Esophagus muscularis mucosa (tissue), 4 donors: Measurements from ENCODE around the gene ANXA10. TPM values are rescaled to one million over a fixed set of nuclear protein-coding genes. Genes with fewer than 3 reads are reported as not detected.

Experiments used
- DNase-seq: peaks from one replicate; pipeline ENCODE4 v3.0.0-alpha.2; 2017; ENCODE audit errors: extremely low spot score
- H3K27ac ChIP-seq, 4 donors: fragments of 200-600 bp; sonication (generic); replicated peaks in 1 of 4; 1 replicate in 3 of 4; 2 replicates in 1 of 4; pipeline ENCODE4 v1.5.1; 2016 to 2019; ENCODE audit warnings: mild to moderate bottlenecking in 1 of 4
- H3K27me3 ChIP-seq, 4 donors: fragments of 200-600 bp; sonication (generic); one replicate each; pipeline versions ENCODE4 v1.5.1 to v1.6.0; 2016 to 2019
- H3K36me3 ChIP-seq, 4 donors: fragments of 200-600 bp; sonication (generic); one replicate each; pipeline ENCODE4 v1.5.1; 2016 to 2019
- H3K4me1 ChIP-seq, 4 donors: fragments of 200-600 bp; sonication (generic); one replicate each; pipeline ENCODE4 v1.5.1; 2016 to 2019
- H3K4me3 ChIP-seq, 4 donors: fragments of 200-600 bp; sonication (generic); 1 replicate in 2 of 4; 2 replicates in 2 of 4; pipeline ENCODE4 v1.5.1; 2016 to 2019; ENCODE audit warnings: mild to moderate bottlenecking in 4 of 4, moderate library complexity in 1 of 4
- H3K9me3 ChIP-seq, 4 donors: fragments of 200-600 bp; sonication (generic); 1 replicate in 3 of 4; 2 replicates in 1 of 4; pipeline ENCODE4 v1.5.1; 2016 to 2019
- EP300 ChIP-seq: sonication (generic); formaldehyde crosslinking; IDR thresholded peaks from one replicate; pipeline ENCODE4 v1.6.1; 2017; ENCODE audit warnings: antibody characterized with exemption
- POLR2A ChIP-seq: fragments of 450-650 bp; IDR thresholded peaks from one replicate; pipeline ENCODE4 v1.6.1; 2017; ENCODE audit warnings: antibody characterized with exemption, moderate library complexity, mild to moderate bottlenecking, low read depth
- POLR2AphosphoS5 ChIP-seq, 2 donors: sonication (generic); formaldehyde crosslinking; IDR thresholded peaks; one replicate each; pipeline ENCODE4 v1.6.1; 2017; ENCODE audit warnings: antibody characterized with exemption in 2 of 2
- WGBS: methylation state at CpG from one replicate; pipeline ENCODE4 v1.1.5; 2018; 5-methylcytosine and 5-hydroxymethylcytosine counted together
- intact Hi-C: fragments of 100-400 bp; cut with DNase I; formaldehyde crosslinking; loops from one replicate; pipeline ENCODE4 v1.15.1; 2023
- total RNA-seq, 4 donors: library from RNA; depleted of rRNA; stranded (reverse); fragments of >200 nt; gene quantifications; one replicate each; pipeline versions ENCODE4 v1.1.0 to v1.2.1, GENCODE V29; 2016
- TF ChIP-seq, protein P1 (sequence below), 3 experiments: fragments of 200-600 bp in 2 of 3; fragments of 450-650 bp in 1 of 3; sonication (generic) in 2 of 3; IDR thresholded peaks; one replicate each; pipeline ENCODE4 v1.5.1; 2017 to 2019; ENCODE audit warnings: antibody characterized with exemption in 3 of 3, mild to moderate bottlenecking in 2 of 3, moderate library complexity in 1 of 3

ANXA10 gene
- total RNA-seq, 4 donors from 2014 or later = 4.6 TPM; not detected in 3

DNA sequence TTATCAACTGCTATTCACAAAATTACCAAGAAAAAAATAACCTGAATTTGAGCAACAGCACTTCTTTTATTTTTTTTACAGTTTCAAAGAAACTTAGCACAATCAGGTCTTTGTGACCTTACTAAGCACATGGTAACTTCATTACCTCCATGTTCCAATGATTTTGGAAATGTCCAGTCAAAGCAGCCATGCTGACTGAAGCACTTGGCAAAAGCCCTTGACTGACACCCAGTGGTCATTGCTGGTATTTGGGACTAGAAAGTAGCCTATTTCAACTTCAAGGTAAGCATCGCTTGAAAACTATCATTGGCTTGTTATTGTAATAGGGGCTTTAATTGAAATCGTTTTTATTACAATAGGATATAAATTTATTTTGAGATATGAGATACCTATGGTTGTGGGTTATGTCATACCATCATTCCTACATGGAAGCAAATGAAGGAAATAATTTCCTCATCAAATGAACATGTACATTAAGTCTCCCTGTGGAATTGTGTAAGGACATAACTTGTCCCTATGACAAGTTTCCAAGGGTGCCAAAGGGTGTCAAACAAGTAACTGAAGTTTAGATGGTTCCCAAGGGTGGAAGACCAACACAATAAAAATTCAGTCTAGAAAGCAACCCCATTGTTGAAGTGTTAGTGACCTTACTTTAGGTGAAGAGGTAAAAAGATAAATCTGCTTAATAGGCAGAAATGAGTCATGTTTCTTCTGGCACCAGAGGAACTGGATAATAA is 15.2 kb upstream of the ANXA10 start:
- Histone ChIP-seq H3K27ac (no peak overlapping the region), H3K9me3 (no peaks in the 10 kb centered on the region), H3K27me3 (no peaks in the 10 kb centered on the region), H3K36me3 (no peaks in the 10 kb centered on the region), H3K4me3 (no peak overlapping the region), H3K4me1 (no peaks in the 10 kb centered on the region)
- 17% methylated on average over 2 of the region's 2 CpGs for WGBS
- DNase-seq = no peak
- no peak for TF ChIP-seq POLR2A
- TF ChIP-seq, protein P1, sequence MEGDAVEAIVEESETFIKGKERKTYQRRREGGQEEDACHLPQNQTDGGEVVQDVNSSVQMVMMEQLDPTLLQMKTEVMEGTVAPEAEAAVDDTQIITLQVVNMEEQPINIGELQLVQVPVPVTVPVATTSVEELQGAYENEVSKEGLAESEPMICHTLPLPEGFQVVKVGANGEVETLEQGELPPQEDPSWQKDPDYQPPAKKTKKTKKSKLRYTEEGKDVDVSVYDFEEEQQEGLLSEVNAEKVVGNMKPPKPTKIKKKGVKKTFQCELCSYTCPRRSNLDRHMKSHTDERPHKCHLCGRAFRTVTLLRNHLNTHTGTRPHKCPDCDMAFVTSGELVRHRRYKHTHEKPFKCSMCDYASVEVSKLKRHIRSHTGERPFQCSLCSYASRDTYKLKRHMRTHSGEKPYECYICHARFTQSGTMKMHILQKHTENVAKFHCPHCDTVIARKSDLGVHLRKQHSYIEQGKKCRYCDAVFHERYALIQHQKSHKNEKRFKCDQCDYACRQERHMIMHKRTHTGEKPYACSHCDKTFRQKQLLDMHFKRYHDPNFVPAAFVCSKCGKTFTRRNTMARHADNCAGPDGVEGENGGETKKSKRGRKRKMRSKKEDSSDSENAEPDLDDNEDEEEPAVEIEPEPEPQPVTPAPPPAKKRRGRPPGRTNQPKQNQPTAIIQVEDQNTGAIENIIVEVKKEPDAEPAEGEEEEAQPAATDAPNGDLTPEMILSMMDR (IDR thresholded peaks at IDR 0.05) = peak; percentile 55 to 82 (median 72)
- intact Hi-C loops = loop anchor here (5.0 to 10.0 kb wide), 2 partner anchors 1055 to 1912 kb away; no protein-coding TSS in a partner anchor

DNA sequence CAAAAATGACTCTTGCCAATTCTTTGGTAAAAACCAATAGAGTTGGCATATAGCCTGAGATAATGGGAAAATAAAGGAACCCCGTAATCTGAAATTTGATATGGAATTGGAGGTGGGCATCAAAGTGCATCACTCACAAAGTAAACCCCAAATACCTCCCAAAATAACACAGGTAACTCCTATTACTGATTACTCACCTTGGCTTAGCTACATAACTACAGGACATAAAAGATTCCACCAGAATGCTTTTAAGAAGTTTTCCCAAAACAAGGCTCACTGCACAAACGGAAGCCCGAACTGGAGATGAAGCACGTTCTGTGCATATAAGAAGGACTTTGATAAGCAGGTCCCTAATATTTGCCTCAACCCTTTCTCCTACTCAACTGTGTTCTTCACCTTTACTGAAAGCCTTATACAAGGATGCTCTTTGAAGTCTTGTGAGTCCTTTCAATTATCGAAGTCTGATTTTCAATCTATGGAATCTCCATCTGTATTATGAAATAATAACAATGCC is 14.6 kb upstream of the ANXA10 start:
- no peak for DNase-seq
- no peaks in the 10 kb centered on the region for H3K36me3 ChIP-seq
- H3K4me1 ChIP-seq = no peaks in the 10 kb centered on the region
- H3K9me3 ChIP-seq = no peaks in the 10 kb centered on the region
- no peak overlapping the region for H3K4me3 ChIP-seq
- TF ChIP-seq POLR2AphosphoS5 (IDR thresholded peaks at IDR 0.05) (no peak), EP300 (no peak), POLR2A (no peak)
- TF ChIP-seq, protein P1 (IDR thresholded peaks at IDR 0.05) = no peak
- H3K27ac ChIP-seq = no peak overlapping the region
- intact Hi-C loops = loop anchor here (5.0 to 10.0 kb wide), 2 partner anchors 1055 to 1913 kb away; no protein-coding TSS in a partner anchor
- no peaks in the 10 kb centered on the region for H3K27me3 ChIP-seq
- WGBS = 84% methylated on average over 5 of the region's 5 CpGs

DNA sequence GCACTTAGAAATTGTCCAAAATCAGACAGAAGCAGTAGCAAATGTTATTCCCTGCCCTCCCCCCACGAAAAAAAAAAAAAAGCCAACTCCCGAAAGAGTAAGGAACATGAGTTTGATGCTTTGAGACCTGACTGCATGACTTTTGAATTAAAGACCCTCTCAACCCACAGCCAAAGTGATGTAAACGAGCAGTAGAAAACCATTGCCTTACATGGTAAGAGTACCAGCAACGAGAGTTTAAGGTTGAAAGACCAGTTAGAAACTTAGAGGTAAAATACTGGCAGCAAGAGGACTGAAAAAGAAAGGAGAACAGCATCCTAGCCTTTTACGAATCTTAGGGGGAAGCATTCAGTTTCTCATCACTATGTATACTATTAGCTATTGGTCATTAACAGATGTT is 10.0 kb upstream of the ANXA10 start:
- Histone ChIP-seq H3K9me3 (peaks cover 0 to 3% (median 1%) of the 10 kb centered on the region in 4 donors), H3K27me3 (no peaks in the 10 kb centered on the region), H3K4me3 (no peak overlapping the region), H3K4me1 (no peaks in the 10 kb centered on the region), H3K27ac (no peak overlapping the region), H3K36me3 (no peaks in the 10 kb centered on the region)
- intact Hi-C loops = no loop called here
- no peak for DNase-seq
- TF ChIP-seq EP300 = no peak
- TF ChIP-seq POLR2A = no peak
- TF ChIP-seq POLR2AphosphoS5 (IDR thresholded peaks at IDR 0.05) = no peak
- TF ChIP-seq, protein P1 (IDR thresholded peaks at IDR 0.05) = no peak
- 70% methylated on average over 5 of the region's 5 CpGs for WGBS

DNA sequence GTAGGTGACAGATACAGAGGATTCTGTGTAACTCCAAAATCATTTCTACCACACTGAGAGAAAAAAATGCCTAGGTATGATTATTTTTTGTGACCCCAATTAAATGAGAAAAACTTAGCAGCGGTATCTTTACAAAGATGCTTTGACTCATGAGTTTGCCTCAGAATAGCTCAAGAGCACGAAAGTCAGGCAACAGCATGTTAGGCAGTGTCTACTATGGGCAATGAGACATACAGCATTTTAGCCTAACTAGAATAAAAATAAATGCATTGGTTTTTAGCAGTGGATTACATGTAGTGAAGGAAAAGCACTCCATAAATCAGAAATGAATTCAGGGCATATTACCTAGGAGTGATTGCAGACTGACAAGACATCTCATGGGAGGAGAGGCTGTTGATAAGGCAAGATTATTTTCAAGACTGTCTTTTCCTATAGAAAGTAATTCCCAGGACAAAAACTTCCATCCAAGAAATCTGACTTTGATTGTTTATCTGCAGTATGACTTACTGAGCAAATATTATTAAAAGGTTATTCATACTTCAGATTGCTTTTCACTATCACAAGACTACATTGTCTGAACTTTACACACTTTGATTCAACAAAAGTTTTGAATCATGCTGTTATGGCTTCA is 3.6 kb downstream of the ANXA10 start:
- H3K4me1 ChIP-seq = no peaks in the 10 kb centered on the region
- WGBS = 78% methylated on average over 2 of the region's 2 CpGs
- DNase-seq = no peak

More for the DNA sequence above, 3.6 kb downstream of the ANXA10 start:
- intact Hi-C loops = no loop called here
- no peak overlapping the region for H3K4me3 ChIP-seq
- no peaks in the 10 kb centered on the region for H3K9me3 ChIP-seq
- no peaks in the 10 kb centered on the region for H3K36me3 ChIP-seq
- TF ChIP-seq EP300 = no peak
- TF ChIP-seq, protein P1 (IDR thresholded peaks at IDR 0.05) = no peak
- TF ChIP-seq POLR2A = no peak
- TF ChIP-seq POLR2AphosphoS5 (IDR thresholded peaks at IDR 0.05) = no peak
- H3K27me3 ChIP-seq = no peaks in the 10 kb centered on the region
- H3K27ac ChIP-seq = no peak overlapping the region
